Measurements from ENCODE around the gene MPRIP.

DNA sequence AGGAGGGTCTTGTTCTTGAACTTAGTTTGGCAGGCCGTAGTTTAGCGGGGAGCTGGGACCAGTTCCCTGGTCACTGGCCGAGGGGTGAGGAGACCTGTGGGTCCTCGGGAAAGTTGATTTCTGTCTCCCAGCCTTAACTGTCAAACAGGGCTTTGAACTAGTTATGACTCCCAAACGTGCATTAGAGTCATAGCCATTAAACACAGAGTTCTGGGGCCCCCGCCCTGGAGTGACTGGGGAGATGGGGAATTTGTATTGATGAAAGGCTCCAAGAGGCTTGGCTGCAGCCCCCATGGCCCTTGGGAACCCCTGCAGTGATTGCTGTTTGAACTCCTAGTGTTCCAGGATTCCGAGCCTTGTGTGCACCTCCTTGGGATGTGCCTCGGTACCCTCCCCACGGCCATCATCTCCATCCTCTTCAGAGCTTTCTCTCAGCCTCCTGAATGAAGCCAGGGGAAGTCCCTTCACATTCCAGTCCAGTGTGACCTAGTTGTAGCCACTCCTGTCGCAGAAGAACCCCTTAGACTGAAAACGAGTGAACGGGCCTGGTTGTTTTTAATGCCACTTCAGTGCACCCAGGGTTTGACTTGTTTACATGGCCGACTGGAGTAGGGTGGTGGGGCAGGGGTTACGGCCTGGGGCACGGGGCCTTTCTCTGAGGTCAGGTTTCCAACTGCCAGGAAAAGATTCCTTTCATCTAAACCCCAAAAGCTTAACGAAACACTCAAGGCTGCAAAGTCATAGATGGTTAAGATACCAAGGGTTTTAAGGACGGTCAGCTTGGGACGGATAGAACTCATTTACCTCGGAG is 1.4 kb downstream of the MPRIP start:
- TF ChIP-seq, protein P1, sequence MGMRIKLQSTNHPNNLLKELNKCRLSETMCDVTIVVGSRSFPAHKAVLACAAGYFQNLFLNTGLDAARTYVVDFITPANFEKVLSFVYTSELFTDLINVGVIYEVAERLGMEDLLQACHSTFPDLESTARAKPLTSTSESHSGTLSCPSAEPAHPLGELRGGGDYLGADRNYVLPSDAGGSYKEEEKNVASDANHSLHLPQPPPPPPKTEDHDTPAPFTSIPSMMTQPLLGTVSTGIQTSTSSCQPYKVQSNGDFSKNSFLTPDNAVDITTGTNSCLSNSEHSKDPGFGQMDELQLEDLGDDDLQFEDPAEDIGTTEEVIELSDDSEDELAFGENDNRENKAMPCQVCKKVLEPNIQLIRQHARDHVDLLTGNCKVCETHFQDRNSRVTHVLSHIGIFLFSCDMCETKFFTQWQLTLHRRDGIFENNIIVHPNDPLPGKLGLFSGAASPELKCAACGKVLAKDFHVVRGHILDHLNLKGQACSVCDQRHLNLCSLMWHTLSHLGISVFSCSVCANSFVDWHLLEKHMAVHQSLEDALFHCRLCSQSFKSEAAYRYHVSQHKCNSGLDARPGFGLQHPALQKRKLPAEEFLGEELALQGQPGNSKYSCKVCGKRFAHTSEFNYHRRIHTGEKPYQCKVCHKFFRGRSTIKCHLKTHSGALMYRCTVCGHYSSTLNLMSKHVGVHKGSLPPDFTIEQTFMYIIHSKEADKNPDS (CRISPR knock-in tag; IDR thresholded peaks at IDR 0.05) = no peak
- TF ChIP-seq, protein P2, sequence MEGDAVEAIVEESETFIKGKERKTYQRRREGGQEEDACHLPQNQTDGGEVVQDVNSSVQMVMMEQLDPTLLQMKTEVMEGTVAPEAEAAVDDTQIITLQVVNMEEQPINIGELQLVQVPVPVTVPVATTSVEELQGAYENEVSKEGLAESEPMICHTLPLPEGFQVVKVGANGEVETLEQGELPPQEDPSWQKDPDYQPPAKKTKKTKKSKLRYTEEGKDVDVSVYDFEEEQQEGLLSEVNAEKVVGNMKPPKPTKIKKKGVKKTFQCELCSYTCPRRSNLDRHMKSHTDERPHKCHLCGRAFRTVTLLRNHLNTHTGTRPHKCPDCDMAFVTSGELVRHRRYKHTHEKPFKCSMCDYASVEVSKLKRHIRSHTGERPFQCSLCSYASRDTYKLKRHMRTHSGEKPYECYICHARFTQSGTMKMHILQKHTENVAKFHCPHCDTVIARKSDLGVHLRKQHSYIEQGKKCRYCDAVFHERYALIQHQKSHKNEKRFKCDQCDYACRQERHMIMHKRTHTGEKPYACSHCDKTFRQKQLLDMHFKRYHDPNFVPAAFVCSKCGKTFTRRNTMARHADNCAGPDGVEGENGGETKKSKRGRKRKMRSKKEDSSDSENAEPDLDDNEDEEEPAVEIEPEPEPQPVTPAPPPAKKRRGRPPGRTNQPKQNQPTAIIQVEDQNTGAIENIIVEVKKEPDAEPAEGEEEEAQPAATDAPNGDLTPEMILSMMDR (CRISPR knock-in tag; IDR thresholded peaks at IDR 0.05) = no peak
- TF ChIP-seq BRF2 (CRISPR knock-in tag; IDR thresholded peaks at IDR 0.05) = no peak
